Embryonic facial prominence (tissue), 1 donor: ENCODE measurements around the gene RNF141.

Experiments used
- DNase-seq: peaks from one replicate; pipeline ENCODE4 v3.0.0-alpha.2; 2016; ENCODE audit errors: extremely low spot score

The RNF141 gene

GRCh38 chr11:10561043-10561818 lies 20.2 kb upstream of the RNF141 start:
- DNase-seq = no peak

GRCh38 chr11:10558288-10558687 lies 17.3 kb upstream of the RNF141 start:
- DNase-seq = no peak

GRCh38 chr11:10556590-10556989 lies 15.6 kb upstream of the RNF141 start:
- DNase-seq = no peak

GRCh38 chr11:10551845-10552352 lies 10.9 kb upstream of the RNF141 start:
- no peak for DNase-seq

GRCh38 chr11:10551290-10551592 lies 10.3 kb upstream of the RNF141 start:
- no peak for DNase-seq

GRCh38 chr11:10550503-10551289 lies 9.7 kb upstream of the RNF141 start:
- no peak for DNase-seq

GRCh38 chr11:10544491-10545465 lies 3.8 kb upstream of the RNF141 start:
- DNase-seq = no peak

GRCh38 chr11:10543782-10544181 lies 2.8 kb upstream of the RNF141 start:
- no peak for DNase-seq

- no peak for DNase-seq
These were observed 1.8 kb upstream of the RNF141 start for GRCh38 chr11:10542776-10543175.

GRCh38 chr11:10541561-10541930 lies 559 bp upstream of the RNF141 start:
- DNase-seq = no peak

- DNase-seq = no peak
These were observed 457 bp downstream of the RNF141 start for GRCh38 chr11:10540546-10540914.

- DNase-seq = no peak
These were observed 1.6 kb downstream of the RNF141 start for GRCh38 chr11:10539339-10539738.

- DNase-seq = no peak
These were observed 2.1 kb downstream of the RNF141 start for GRCh38 chr11:10538924-10539323.

- no peak for DNase-seq
These were observed 3.4 kb downstream of the RNF141 start for GRCh38 chr11:10537600-10537999.

- no peak for DNase-seq
These were observed 6.7 kb downstream of the RNF141 start for GRCh38 chr11:10534316-10534715.

GRCh38 chr11:10533323-10533722 lies 7.7 kb downstream of the RNF141 start:
- DNase-seq = no peak

- no peak for DNase-seq
These were observed 8.5 kb downstream of the RNF141 start for GRCh38 chr11:10532526-10532925.

GRCh38 chr11:10529279-10529678 lies 11.7 kb downstream of the RNF141 start:
- DNase-seq = no peak

- no peak for DNase-seq
These were observed 12.9 kb downstream of the RNF141 start for GRCh38 chr11:10528121-10528520.

GRCh38 chr11:10526974-10527918 lies 13.7 kb downstream of the RNF141 start:
- no peak for DNase-seq

GRCh38 chr11:10524471-10524870 lies 16.5 kb downstream of the RNF141 start:
- DNase-seq = no peak
